Measurements from ENCODE around the gene WAC. TPM values are rescaled to one million over a fixed set of nuclear protein-coding genes. Genes with fewer than 3 reads are reported as not detected.
A peak's percentile ranks its signal among the peaks of the same experiment; 100 is the strongest.

WAC gene
- total RNA-seq, 2 experiments from 2014 or later = 126 to 145 TPM

GRCh38 chr10:28580825-28581224 lies 47.9 kb downstream of the WAC start:
- Mint-ChIP-seq H3K4me3 (no peak overlapping the region), H3K9me3 (no peaks in the 10 kb centered on the region), H3K27ac (no peak overlapping the region), H3K27me3 (no peaks in the 10 kb centered on the region), H3K36me3 (ENCODE audit: low read depth) (peaks cover 24% of the 10 kb centered on the region), H3K4me1 (peaks cover 27% of the 10 kb centered on the region)
- POLR2A ChIA-PET = no interaction called here
- CTCF ChIA-PET = interaction anchor here (0.7 to 1.1 kb wide), 2 partner anchors 12 to 15 kb away, joined by 3 to 4 read pairs; no protein-coding TSS in a partner anchor
- DNase-seq = no peak

- Mint-ChIP-seq H3K27me3 (no peaks in the 10 kb centered on the region), H3K4me3 (no peak overlapping the region), H3K27ac (no peak overlapping the region), H3K36me3 (ENCODE audit: low read depth) (peaks cover 28% of the 10 kb centered on the region), H3K9me3 (no peaks in the 10 kb centered on the region), H3K4me1 (peaks cover 27% of the 10 kb centered on the region)
- DNase-seq = no peak
- ChIA-PET CTCF (interaction anchor here (1.1 kb wide), 1 partner anchor 16 kb away, joined by 3 read pairs; no protein-coding TSS in a partner anchor), POLR2A (no interaction called here)
Observed at GRCh38 chr10:28581916-28582315, 49.0 kb downstream of the WAC start.

- ChIA-PET CTCF (interaction anchor here (0.6 to 1.3 kb wide), 2 partner anchors 18 to 19 kb away, joined by 3 read pairs; no protein-coding TSS in a partner anchor), POLR2A (no interaction called here)
- Mint-ChIP-seq H3K27me3 (no peaks in the 10 kb centered on the region), H3K4me1 (peaks cover 27% of the 10 kb centered on the region), H3K4me3 (no peak overlapping the region), H3K9me3 (no peaks in the 10 kb centered on the region), H3K36me3 (ENCODE audit: low read depth) (peaks cover 43% of the 10 kb centered on the region), H3K27ac (no peak overlapping the region)
- DNase-seq = no peak
Observed at GRCh38 chr10:28585076-28585475, 52.2 kb downstream of the WAC start.

- DNase-seq = no peak
- POLR2A ChIA-PET = no interaction called here
- no peak overlapping the region for H3K4me3 Mint-ChIP-seq
- no peak overlapping the region for H3K27ac Mint-ChIP-seq
- no peaks in the 10 kb centered on the region for H3K27me3 Mint-ChIP-seq
- no peaks in the 10 kb centered on the region for H3K9me3 Mint-ChIP-seq
- CTCF ChIA-PET = interaction anchor here (1.0 to 1.2 kb wide), 2 partner anchors 9 to 262 kb away, joined by 3 to 4 read pairs; no protein-coding TSS in a partner anchor
- H3K36me3 Mint-ChIP-seq (ENCODE audit: low read depth) = peaks cover 54% of the 10 kb centered on the region
- H3K4me1 Mint-ChIP-seq = peaks cover 26% of the 10 kb centered on the region
Observed at GRCh38 chr10:28586176-28586575, 53.3 kb downstream of the WAC start.

GRCh38 chr10:28587270-28587969 lies 54.5 kb downstream of the WAC start:
- Mint-ChIP-seq H3K9me3 (no peaks in the 10 kb centered on the region), H3K27ac (no peak overlapping the region), H3K4me3 (no peak overlapping the region), H3K27me3 (no peaks in the 10 kb centered on the region), H3K4me1 (peaks cover 22% of the 10 kb centered on the region), H3K36me3 (ENCODE audit: low read depth) (peaks cover 61% of the 10 kb centered on the region)
- ChIA-PET POLR2A (no interaction called here), CTCF (interaction anchor here (0.6 to 0.7 kb wide), 2 partner anchors 23 to 131 kb away, joined by 3 read pairs; no protein-coding TSS in a partner anchor)
- no peak for DNase-seq

- Mint-ChIP-seq H3K4me1 (peaks cover 23% of the 10 kb centered on the region), H3K27me3 (no peaks in the 10 kb centered on the region), H3K27ac (no peak overlapping the region), H3K36me3 (ENCODE audit: low read depth) (peaks cover 64% of the 10 kb centered on the region), H3K4me3 (no peak overlapping the region), H3K9me3 (no peaks in the 10 kb centered on the region)
- ChIA-PET CTCF (interaction anchor here (0.6 to 1.0 kb wide), 4 partner anchors 15 to 132 kb away, joined by 3 read pairs; no protein-coding TSS in a partner anchor), POLR2A (no interaction called here)
- no peak for DNase-seq
Observed at GRCh38 chr10:28587970-28588290, 55.0 kb downstream of the WAC start.

- ChIA-PET POLR2A (no interaction called here), CTCF (interaction anchor here (0.6 kb wide), 1 partner anchor 12 kb away, joined by 4 read pairs; no protein-coding TSS in a partner anchor)
- Mint-ChIP-seq H3K9me3 (no peaks in the 10 kb centered on the region), H3K27me3 (no peaks in the 10 kb centered on the region), H3K27ac (no peak overlapping the region), H3K4me3 (no peak overlapping the region), H3K4me1 (peaks cover 45% of the 10 kb centered on the region), H3K36me3 (ENCODE audit: low read depth) (peaks cover 68% of the 10 kb centered on the region)
- no peak for DNase-seq
Observed at GRCh38 chr10:28592953-28593352, 60.0 kb downstream of the WAC start.

- CTCF ChIA-PET = no interaction called here
- H3K4me3 Mint-ChIP-seq = no peak overlapping the region
- POLR2A ChIA-PET = no interaction called here
- H3K27me3 Mint-ChIP-seq = no peaks in the 10 kb centered on the region
- peaks cover 44% of the 10 kb centered on the region for H3K4me1 Mint-ChIP-seq
- H3K9me3 Mint-ChIP-seq = no peaks in the 10 kb centered on the region
- peaks cover 66% of the 10 kb centered on the region for H3K36me3 Mint-ChIP-seq (ENCODE audit: low read depth)
- DNase-seq = no peak
- no peak overlapping the region for H3K27ac Mint-ChIP-seq
Observed at GRCh38 chr10:28593811-28594210, 60.9 kb downstream of the WAC start.

GRCh38 chr10:28594406-28594805 lies 61.5 kb downstream of the WAC start:
- Mint-ChIP-seq H3K36me3 (ENCODE audit: low read depth) (peaks cover 66% of the 10 kb centered on the region), H3K4me1 (peaks cover 43% of the 10 kb centered on the region), H3K9me3 (no peaks in the 10 kb centered on the region), H3K27ac (no peak overlapping the region), H3K4me3 (peak overlapping the region; percentile 10), H3K27me3 (no peaks in the 10 kb centered on the region)
- DNase-seq = peak; percentile 64
- POLR2A ChIA-PET = no interaction called here
- CTCF ChIA-PET = no interaction called here

- DNase-seq = no peak
- ChIA-PET CTCF (no interaction called here), POLR2A (no interaction called here)
- Mint-ChIP-seq H3K27ac (no peak overlapping the region), H3K4me1 (peaks cover 47% of the 10 kb centered on the region), H3K27me3 (no peaks in the 10 kb centered on the region), H3K36me3 (ENCODE audit: low read depth) (peaks cover 66% of the 10 kb centered on the region), H3K9me3 (no peaks in the 10 kb centered on the region), H3K4me3 (no peak overlapping the region)
Observed at GRCh38 chr10:28595613-28596012, 62.7 kb downstream of the WAC start.

- POLR2A ChIA-PET = no interaction called here
- CTCF ChIA-PET = no interaction called here
- H3K4me3 Mint-ChIP-seq = no peak overlapping the region
- peaks cover 47% of the 10 kb centered on the region for H3K36me3 Mint-ChIP-seq (ENCODE audit: low read depth)
- no peaks in the 10 kb centered on the region for H3K9me3 Mint-ChIP-seq
- H3K27me3 Mint-ChIP-seq = no peaks in the 10 kb centered on the region
- H3K4me1 Mint-ChIP-seq = peaks cover 28% of the 10 kb centered on the region
- no peak for DNase-seq
- no peak overlapping the region for H3K27ac Mint-ChIP-seq
Observed at GRCh38 chr10:28600056-28600455, 67.1 kb downstream of the WAC start.

GRCh38 chr10:28601012-28601411 lies 68.1 kb downstream of the WAC start:
- Mint-ChIP-seq H3K27me3 (no peaks in the 10 kb centered on the region), H3K4me3 (no peak overlapping the region), H3K36me3 (ENCODE audit: low read depth) (peaks cover 42% of the 10 kb centered on the region), H3K9me3 (no peaks in the 10 kb centered on the region), H3K4me1 (peaks cover 31% of the 10 kb centered on the region), H3K27ac (no peak overlapping the region)
- ChIA-PET CTCF (no interaction called here), POLR2A (no interaction called here)
- DNase-seq = no peak

- POLR2A ChIA-PET = no interaction called here
- Mint-ChIP-seq H3K4me3 (no peak overlapping the region), H3K4me1 (peaks cover 31% of the 10 kb centered on the region), H3K36me3 (ENCODE audit: low read depth) (peaks cover 38% of the 10 kb centered on the region), H3K27me3 (no peaks in the 10 kb centered on the region), H3K27ac (no peak overlapping the region), H3K9me3 (no peaks in the 10 kb centered on the region)
- CTCF ChIA-PET = interaction anchor here (1.0 kb wide), 1 partner anchor 20 kb away, joined by 3 read pairs; no protein-coding TSS in a partner anchor
- no peak for DNase-seq
Observed at GRCh38 chr10:28604567-28605536, 71.9 kb downstream of the WAC start.
